HepG2 (cell line): ENCODE results near the gene PRDM11. TPM values are rescaled to one million over a fixed set of nuclear protein-coding genes. Genes with fewer than 3 reads are reported as not detected.

Experiments used
- GLI4 ChIP-seq: sonication (generic); formaldehyde crosslinking; IDR thresholded peaks from 2 replicates; pipeline ENCODE4 v1.5.1; 2020; ENCODE audit warnings: missing genetic modification reagents, mild to moderate bottlenecking, moderate library complexity, borderline replicate concordance
- HMGXB4 ChIP-seq, 2 experiments: sonication (generic) in 1 of 2; formaldehyde crosslinking in 1 of 2; IDR thresholded peaks; 2 replicates each; pipeline versions ENCODE4 v1.4.0 to v1.6.1; 2018 to 2020; ENCODE audit warnings: missing genetic modification reagents in 2 of 2, borderline replicate concordance in 1 of 2, low read depth in 1 of 2, mild to moderate bottlenecking in 1 of 2, missing biosample characterization in 1 of 2
- HNRNPL ChIP-seq: fragments of 200-400 bp; formaldehyde crosslinking; IDR thresholded peaks from 2 replicates; pipeline ENCODE4 v1.6.1; 2017; ENCODE audit warnings: mild to moderate bottlenecking, low read depth, low read length
- MAFF ChIP-seq: IDR thresholded peaks from 2 replicates; pipeline ENCODE4 v1.6.1; 2011; ENCODE audit warnings: low read depth, low read length, improper control_type of control experiment
- MLXIP ChIP-seq: sonication (generic); formaldehyde crosslinking; IDR thresholded peaks from 2 replicates; pipeline ENCODE4 v1.9.0; 2021; ENCODE audit warnings: missing genetic modification reagents, borderline replicate concordance
- NFE2 ChIP-seq: sonication (generic); formaldehyde crosslinking; IDR thresholded peaks from 2 replicates; pipeline ENCODE4 v1.4.0; 2020; ENCODE audit warnings: missing genetic modification reagents
- NR3C1 ChIP-seq: sonication (generic); formaldehyde crosslinking; IDR thresholded peaks from 2 replicates; pipeline ENCODE4 v1.4.0; 2020; ENCODE audit warnings: missing genetic modification reagents
- PATZ1 ChIP-seq: sonication (generic); formaldehyde crosslinking; IDR thresholded peaks from 2 replicates; pipeline ENCODE4 v1.4.0; 2020; ENCODE audit warnings: missing genetic modification reagents
- PREB ChIP-seq: sonication (generic); formaldehyde crosslinking; IDR thresholded peaks from 2 replicates; pipeline ENCODE4 v1.4.0; 2020; ENCODE audit warnings: missing genetic modification reagents
- SP2 ChIP-seq: sonication (generic); formaldehyde crosslinking; IDR thresholded peaks from 2 replicates; pipeline ENCODE4 v1.5.1; 2020; ENCODE audit warnings: mild to moderate bottlenecking, missing genetic modification reagents
- YEATS4 ChIP-seq: sonication (generic); formaldehyde crosslinking; IDR thresholded peaks from 2 replicates; pipeline ENCODE4 v1.4.0; 2020; ENCODE audit warnings: missing genetic modification reagents, borderline replicate concordance
- ZNF704 ChIP-seq: sonication (generic); formaldehyde crosslinking; IDR thresholded peaks from 2 replicates; pipeline ENCODE4 v1.8.1; 2023; ENCODE audit warnings: mild to moderate bottlenecking, inconsistent platforms, moderate library complexity, missing genetic modification reagents, borderline replicate concordance
- ZNF749 ChIP-seq: sonication (generic); formaldehyde crosslinking; IDR thresholded peaks from 2 replicates; pipeline ENCODE4 v1.8.0; 2022; ENCODE audit warnings: mild to moderate bottlenecking, missing genetic modification reagents, moderate library complexity, borderline replicate concordance
- ZNF788 ChIP-seq: sonication (generic); formaldehyde crosslinking; IDR thresholded peaks from 2 replicates; pipeline ENCODE4 v1.5.0; 2020; ENCODE audit warnings: mild to moderate bottlenecking, missing genetic modification reagents, borderline replicate concordance
- ZXDC ChIP-seq: sonication (generic); formaldehyde crosslinking; IDR thresholded peaks from 2 replicates; pipeline ENCODE4 v1.5.0; 2020; ENCODE audit warnings: mild to moderate bottlenecking, missing genetic modification reagents
- polyA plus RNA-seq, 8 experiments: library from polyadenylated mRNA; depleted of rRNA in 3 of 8; stranded (reverse) in 7 of 8; unstranded in 1 of 8; fragments of >200 nt; fragmentation: Illumina TruSeq in 4 of 8; extraction: Trizol in 4 of 8; gene quantifications; 2 replicates each; pipeline versions ENCODE4 v1.2.1 to v1.2.3, GENCODE V29; 2011 to 2016; ENCODE audit warnings: low read depth in 4 of 8, missing spikeins in 1 of 8, mixed read lengths in 1 of 8; ENCODE audit not compliant: insufficient read depth in 1 of 8
- total RNA-seq, 5 experiments: library from RNA; depleted of rRNA; stranded (reverse); fragments of >200 nt; fragmentation: Illumina TruSeq; extraction: Trizol; gene quantifications; 2 replicates each; pipeline ENCODE4 v1.2.3, GENCODE V29; 2016; ENCODE audit warnings: low read depth in 1 of 5

PRDM11 gene
- total and polyA plus RNA-seq, 2 of the 13 experiments (the other 11 are each of a cell fraction or from before 2014, with no cell fraction given) = 3.4 to 4.7 TPM

- TF ChIP-seq ZXDC (CRISPR knock-in tag) (0 out of 2 replicates have a peak, but pooled peaks have one; percentile 46), ZNF749 (CRISPR knock-in tag) (peak; percentile 52; the same call in 1 of the 2 replicates), NFE2 (CRISPR knock-in tag) (no peak), YEATS4 (CRISPR knock-in tag) (peak; percentile 61; the same call in 1 of the 2 replicates), PREB (CRISPR knock-in tag) (no peak), MAFF (no peak), HNRNPL (no peak), NR3C1 (CRISPR knock-in tag) (no peak), GLI4 (CRISPR knock-in tag) (no peak), MLXIP (CRISPR knock-in tag) (peak; percentile 54; the same call in 1 of the 2 replicates), HMGXB4 (CRISPR knock-in tag; IDR thresholded peaks at IDR 0.05; ENCODE audit: borderline replicate concordance in 1 of 2, low read depth in 1 of 2) (peak; percentile 45 to 62; a peak in 3 of 4 replicates), PATZ1 (CRISPR knock-in tag) (peak; percentile 50), ZNF704 (CRISPR knock-in tag) (peak; percentile 61; the same call in 1 of the 2 replicates), ZNF788 (CRISPR knock-in tag) (no peak; the same call in 1 of the 2 replicates), SP2 (peak; percentile 94)
Measured at GRCh38 chr11:45147017-45147728, 734 bp downstream of the PRDM11 start (continued).
